Measurements from ENCODE around the gene CIDEB. TPM values are rescaled to one million over a fixed set of nuclear protein-coding genes. Genes with fewer than 3 reads are reported as not detected.
A peak's percentile ranks its signal among the peaks of the same experiment; 100 is the strongest.

CIDEB gene
- total and polyA plus RNA-seq, 2 donors (not counting 1 experiment from before 2014, with no cell fraction given), result 26.2 to 32.8 TPM

DNA sequence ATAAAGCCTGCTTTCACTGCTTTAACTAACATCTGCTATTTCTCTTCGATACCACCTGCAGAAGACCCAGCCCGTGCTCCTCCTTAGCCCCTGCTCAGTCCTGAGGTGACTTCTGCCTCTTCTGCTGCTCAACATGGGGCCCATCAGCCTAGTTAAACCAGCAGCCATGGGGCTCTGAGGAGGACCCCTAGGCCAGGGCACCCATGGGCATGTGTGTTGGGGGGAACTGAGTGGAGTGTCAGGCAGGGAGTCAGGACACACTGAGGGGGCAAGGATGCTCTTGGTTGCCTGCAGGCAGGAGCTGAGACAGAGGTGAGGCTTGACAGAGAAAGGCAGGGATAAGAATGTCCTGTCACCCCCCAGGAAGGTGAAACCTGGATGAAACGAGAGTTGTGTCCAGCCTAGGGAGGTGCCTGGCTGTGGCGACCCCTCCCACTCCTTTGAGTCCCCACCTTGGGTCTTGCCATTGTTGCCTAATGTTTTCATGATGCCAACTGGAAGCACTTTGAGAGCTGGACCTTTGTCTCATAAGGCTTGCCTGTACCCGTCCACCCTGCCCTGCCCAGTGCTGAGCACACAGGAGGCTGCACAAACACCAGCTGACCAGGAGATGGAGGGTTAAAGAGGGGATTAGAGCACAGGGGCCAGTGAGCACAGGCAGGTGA lies 23.8 kb downstream of the CIDEB start:
- H3K27me3 ChIP-seq (replicated peaks in 1 of 4; ENCODE audit: control extremely low read depth in 1 of 4, control insufficient read depth in 3 of 4, insufficient read depth in 4 of 4, low read length in 3 of 4), result no peaks in the 10 kb centered on the region
- no peak overlapping the region for H2AFZ ChIP-seq (ENCODE audit: insufficient read depth, low read depth, low read length, poor library complexity, severe bottlenecking)
- H3K4me2 ChIP-seq (replicated peaks; ENCODE audit: low read depth, low read length, poor library complexity, severe bottlenecking), result no peak overlapping the region
- no peak overlapping the region for H3K4me3 Mint-ChIP-seq
- H3K36me3 ChIP-seq (replicated peaks in 1 of 2; ENCODE audit: control extremely low read depth in 1 of 2, control insufficient read depth in 1 of 2, extremely low read depth in 1 of 2, insufficient read depth in 2 of 2, low read length in 1 of 2), result no peaks in the 10 kb centered on the region
- no peaks in the 10 kb centered on the region for H3K9me3 Mint-ChIP-seq (ENCODE audit: insufficient read depth)
- ChIA-PET CTCF (interaction anchor here (0.6 to 7.1 kb wide), 6 partner anchors 9 to 69 kb away, joined by 3 to 93 read pairs (median 4); partner anchors contain the start of genes CIDEB, DHRS1, NOP9 and RABGGTA), POLR2A (no interaction called here)
- H4K20me1 ChIP-seq (ENCODE audit: control insufficient read depth, insufficient read depth, low read length, poor library complexity, severe bottlenecking), result no peaks in the 10 kb centered on the region
- intact Hi-C loops (cut with micrococcal nuclease), result no loop called here
- H3K9me3 ChIP-seq (ENCODE audit: control extremely low read depth in 1 of 3, control insufficient read depth in 2 of 3, insufficient read depth in 1 of 3, low read length in 2 of 3), result no peaks in the 10 kb centered on the region
- peaks cover 29% of the 10 kb centered on the region for H3K79me2 ChIP-seq (ENCODE audit: control insufficient read depth, insufficient read depth, low read length)
- H3K4me1 ChIP-seq (ENCODE audit: control insufficient read depth in 2 of 2, insufficient read depth in 2 of 2, low read length in 2 of 2), result peaks cover 16 to 36% of the 10 kb centered on the region in 2 donors
- TF ChIP-seq, protein P1, sequence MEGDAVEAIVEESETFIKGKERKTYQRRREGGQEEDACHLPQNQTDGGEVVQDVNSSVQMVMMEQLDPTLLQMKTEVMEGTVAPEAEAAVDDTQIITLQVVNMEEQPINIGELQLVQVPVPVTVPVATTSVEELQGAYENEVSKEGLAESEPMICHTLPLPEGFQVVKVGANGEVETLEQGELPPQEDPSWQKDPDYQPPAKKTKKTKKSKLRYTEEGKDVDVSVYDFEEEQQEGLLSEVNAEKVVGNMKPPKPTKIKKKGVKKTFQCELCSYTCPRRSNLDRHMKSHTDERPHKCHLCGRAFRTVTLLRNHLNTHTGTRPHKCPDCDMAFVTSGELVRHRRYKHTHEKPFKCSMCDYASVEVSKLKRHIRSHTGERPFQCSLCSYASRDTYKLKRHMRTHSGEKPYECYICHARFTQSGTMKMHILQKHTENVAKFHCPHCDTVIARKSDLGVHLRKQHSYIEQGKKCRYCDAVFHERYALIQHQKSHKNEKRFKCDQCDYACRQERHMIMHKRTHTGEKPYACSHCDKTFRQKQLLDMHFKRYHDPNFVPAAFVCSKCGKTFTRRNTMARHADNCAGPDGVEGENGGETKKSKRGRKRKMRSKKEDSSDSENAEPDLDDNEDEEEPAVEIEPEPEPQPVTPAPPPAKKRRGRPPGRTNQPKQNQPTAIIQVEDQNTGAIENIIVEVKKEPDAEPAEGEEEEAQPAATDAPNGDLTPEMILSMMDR (IDR thresholded peaks at IDR 0.05), result no peak
- TF ChIP-seq EZH2 (IDR thresholded peaks at IDR 0.05; ENCODE audit: borderline replicate concordance, insufficient read depth, low read depth, low read length, poor library complexity, severe bottlenecking), result no peak
- H3K9ac ChIP-seq (ENCODE audit: low read length), result no peak overlapping the region
- ATAC-seq (ENCODE audit: low read depth), result no peak
- H3K27ac Mint-ChIP-seq, result peak overlapping the region; percentile 23
- no peaks in the 10 kb centered on the region for H3K27me3 Mint-ChIP-seq
- H3K4me3 ChIP-seq (ENCODE audit: control extremely low read depth in 1 of 5, extremely low read depth in 1 of 5, insufficient read depth in 1 of 5, low read depth in 2 of 5, low read length in 4 of 5), result no peak overlapping the region
- no peak overlapping the region for H3K27ac ChIP-seq (ENCODE audit: low read length in 2 of 2)
- peaks cover 32% of the 10 kb centered on the region for H3K4me1 Mint-ChIP-seq
- WGBS (ENCODE audit: insufficient coverage), result 98% methylated on average over 5 of the region's 5 CpGs
- no peak for DNase-seq

DNA sequence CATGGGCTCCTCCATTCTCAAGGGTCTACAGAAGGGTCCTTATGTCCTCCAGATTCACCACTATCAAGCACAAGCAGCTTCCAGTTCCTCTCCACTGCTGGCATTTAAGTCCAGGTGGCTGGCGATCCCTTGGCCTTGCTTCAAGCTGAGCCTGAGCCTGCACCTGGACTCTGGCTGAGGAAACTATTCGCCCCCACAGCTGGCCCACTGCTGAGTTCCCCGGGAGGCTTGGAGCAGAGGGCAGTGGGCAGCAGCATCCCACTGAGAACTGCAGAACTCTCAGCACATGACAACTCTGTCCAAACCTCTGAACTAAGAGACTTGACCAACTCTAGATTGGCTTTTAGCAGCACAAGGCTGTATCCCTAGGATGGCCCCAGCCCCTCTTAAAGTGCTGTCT lies 25.0 kb downstream of the CIDEB start:
- CTCF ChIA-PET, result interaction anchor here (1.0 to 7.1 kb wide), 6 partner anchors 11 to 68 kb away, joined by 3 to 93 read pairs (median 12); partner anchors contain the start of genes CIDEB, DHRS1, NOP9 and RABGGTA
- no peak for ATAC-seq (ENCODE audit: low read depth)
- H3K9me3 ChIP-seq (ENCODE audit: control extremely low read depth in 1 of 3, control insufficient read depth in 2 of 3, insufficient read depth in 1 of 3, low read length in 2 of 3), result peaks cover 0 to 4% (median 0%) of the 10 kb centered on the region in 3 donors

More for the DNA sequence above, 25.0 kb downstream of the CIDEB start:
- peak overlapping the region; percentile 26 for H3K27ac Mint-ChIP-seq
- Histone ChIP-seq H3K4me1 (ENCODE audit: control insufficient read depth in 2 of 2, insufficient read depth in 2 of 2, low read length in 2 of 2) (peaks cover 28 to 48% of the 10 kb centered on the region in 2 donors), H3K4me2 (replicated peaks; ENCODE audit: low read depth, low read length, poor library complexity, severe bottlenecking) (no peak overlapping the region), H3K36me3 (replicated peaks in 1 of 2; ENCODE audit: control extremely low read depth in 1 of 2, control insufficient read depth in 1 of 2, extremely low read depth in 1 of 2, insufficient read depth in 2 of 2, low read length in 1 of 2) (no peaks in the 10 kb centered on the region), H3K4me3 (ENCODE audit: control extremely low read depth in 1 of 5, extremely low read depth in 1 of 5, insufficient read depth in 1 of 5, low read depth in 2 of 5, low read length in 4 of 5) (no peak overlapping the region), H3K27ac (ENCODE audit: low read length in 2 of 2) (no peak overlapping the region), H2AFZ (ENCODE audit: insufficient read depth, low read depth, low read length, poor library complexity, severe bottlenecking) (no peak overlapping the region), H4K20me1 (ENCODE audit: control insufficient read depth, insufficient read depth, low read length, poor library complexity, severe bottlenecking) (no peaks in the 10 kb centered on the region), H3K27me3 (replicated peaks in 1 of 4; ENCODE audit: control extremely low read depth in 1 of 4, control insufficient read depth in 3 of 4, insufficient read depth in 4 of 4, low read length in 3 of 4) (no peaks in the 10 kb centered on the region), H3K79me2 (ENCODE audit: control insufficient read depth, insufficient read depth, low read length) (peaks cover 32% of the 10 kb centered on the region), H3K9ac (ENCODE audit: low read length) (no peak overlapping the region)
- DNase-seq, result no peak
- 98% methylated on average over 3 of the region's 3 CpGs for WGBS (ENCODE audit: insufficient coverage)
- H3K4me1 Mint-ChIP-seq, result peaks cover 44% of the 10 kb centered on the region
- H3K4me3 Mint-ChIP-seq, result no peak overlapping the region
- no peaks in the 10 kb centered on the region for H3K9me3 Mint-ChIP-seq (ENCODE audit: insufficient read depth)
- POLR2A ChIA-PET, result interaction anchor here (1.5 kb wide), 1 partner anchor 12 kb away, joined by 3 read pairs; the partner anchor contains the start of gene RABGGTA
- no peaks in the 10 kb centered on the region for H3K27me3 Mint-ChIP-seq
- intact Hi-C loops (cut with micrococcal nuclease), result no loop called here
- TF ChIP-seq EZH2 (IDR thresholded peaks at IDR 0.05; ENCODE audit: borderline replicate concordance, insufficient read depth, low read depth, low read length, poor library complexity, severe bottlenecking), result no peak
- TF ChIP-seq, protein P1 (IDR thresholded peaks at IDR 0.05), result no peak

Measured in B cell (primary cell).